Kidney (tissue), 14 donors: Measurements from ENCODE around the gene ASTN2. TPM values are rescaled to one million over a fixed set of nuclear protein-coding genes. Genes with fewer than 3 reads are reported as not detected.
A peak's percentile ranks its signal among the peaks of the same experiment; 100 is the strongest.

Source experiments
- DNase-seq, 5 donors: peaks; one replicate each; pipeline ENCODE4 v3.0.0-alpha.2; 2013 to 2020
- FAIRE-seq: peaks from 2 replicates; lab custom pipeline; 2012; peaks lifted over from hg19 to GRCh38; lab: Jason Lieb, UNC
- H3K27ac ChIP-seq, 2 donors: one replicate each; pipeline ENCODE4 v1.7.0; 2013; ENCODE audit warnings: low read depth in 2 of 2, low read length in 2 of 2, inconsistent platforms in 1 of 2
- H3K27me3 ChIP-seq: one replicate; pipeline ENCODE4 v1.7.1; 2013; ENCODE audit warnings: low read length, inconsistent platforms; ENCODE audit not compliant: control insufficient read depth, insufficient read depth
- H3K36me3 ChIP-seq, 3 donors: one replicate each; pipeline versions ENCODE4 v1.7.0 to v1.7.1; 2013; ENCODE audit warnings: low read length in 3 of 3, control low read depth in 1 of 3, inconsistent platforms in 1 of 3; ENCODE audit not compliant: insufficient read depth in 3 of 3, control insufficient read depth in 2 of 3
- H3K4me1 ChIP-seq, 3 donors: one replicate each; pipeline versions ENCODE4 v1.7.0 to v1.7.1; 2013; ENCODE audit warnings: low read length in 3 of 3, inconsistent platforms in 1 of 3, low read depth in 1 of 3; ENCODE audit not compliant: control insufficient read depth in 2 of 3, insufficient read depth in 2 of 3
- H3K4me3 ChIP-seq, 3 donors: one replicate each; pipeline versions ENCODE4 v1.7.0 to v1.8.1; 2013; ENCODE audit warnings: low read length in 3 of 3, control low read depth in 1 of 3, inconsistent platforms in 1 of 3
- H3K9ac ChIP-seq, 3 donors: one replicate each; pipeline versions ENCODE4 v1.7.0 to v1.7.1; 2013; ENCODE audit warnings: low read length in 3 of 3, control low read depth in 1 of 3, inconsistent platforms in 1 of 3
- H3K9me3 ChIP-seq, 3 donors: one replicate each; pipeline versions ENCODE4 v1.7.0 to v1.7.1; 2013; ENCODE audit warnings: low read length in 3 of 3, control low read depth in 1 of 3, inconsistent platforms in 1 of 3; ENCODE audit not compliant: control insufficient read depth in 2 of 3, insufficient read depth in 1 of 3
- CTCF ChIP-seq: IDR thresholded peaks from 3 replicates; pipeline ENCODE4 v1.5.1; 2012; ENCODE audit warnings: mild to moderate bottlenecking, moderate library complexity, borderline replicate concordance; ENCODE audit not compliant: insufficient read depth; ENCODE audit errors: extremely low read depth
- intact Hi-C: fragments of 100-400 bp; cut with DNase I; formaldehyde crosslinking; loops from one replicate; pipeline ENCODE4 v1.11.1; 2022
- polyA plus RNA-seq: library from polyadenylated mRNA; stranded (reverse); fragments of 350-450 nt; fragmentation: Illumina TruSeq; extraction: RNeasy Lipid Tissue Mini Kit (QIAGEN cat#74804); gene quantifications from one replicate; pipeline ENCODE4 v1.2.3, GENCODE V29; 2014; ENCODE audit warnings: low read depth, low replicate concordance; ENCODE audit not compliant: insufficient read depth
- total RNA-seq: library from RNA; stranded (reverse); fragmentation: NEBNext Ultra II Directional; extraction: Animal tissue kit (Norgen Biotek cat#: 25700); gene quantifications from one replicate; pipeline ENCODE4 v1.2.1, GENCODE V29; 2021
- donor health status: control.
- donor health status: control.
- donor health status: control.
- donor health status: control.
- donor health status: control.
- donor health status: DM: yes; HTN: yes; CAD: no.
- donor health status: Normal renal cell carcinoma (clear cell type).

ASTN2 gene
- total and polyA plus RNA-seq, 2 donors from 2014 or later: 7.6 to 11.5 TPM

DNA sequence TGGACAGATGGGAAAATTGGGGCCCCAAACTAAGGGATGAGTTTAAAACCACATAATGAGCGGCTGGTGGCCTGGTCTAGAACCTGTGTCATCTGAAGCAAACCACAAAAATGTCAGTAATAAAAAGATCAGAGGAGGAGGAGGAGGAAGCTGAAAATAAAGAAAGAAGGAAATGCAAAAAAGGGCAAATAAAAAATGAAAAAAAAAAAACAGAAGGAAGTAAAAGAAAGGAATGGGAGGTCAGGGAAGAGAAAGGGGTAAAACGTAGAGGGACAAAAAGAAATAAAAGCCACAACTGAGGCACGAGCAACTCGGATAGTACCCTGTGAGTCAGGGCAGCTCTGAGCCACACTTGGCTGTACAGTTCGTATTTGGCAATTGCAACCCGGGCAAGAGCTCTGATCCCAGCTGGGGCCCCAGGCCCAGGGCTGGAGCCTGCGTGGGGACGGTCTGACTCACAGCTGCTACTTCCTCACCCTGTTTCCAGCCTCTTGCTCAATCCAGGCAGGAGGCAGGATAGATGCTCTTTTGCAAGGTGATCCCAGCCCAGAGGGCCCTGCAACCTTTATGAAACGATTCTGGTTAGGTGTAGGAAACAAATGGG is 865.7 kb downstream of the ASTN2 start:
- H3K4me1 ChIP-seq: peaks cover 0 to 21% (median 14%) of the 10 kb centered on the region in 3 donors
- H3K27me3 ChIP-seq: no peaks in the 10 kb centered on the region
- no peaks in the 10 kb centered on the region for H3K36me3 ChIP-seq
- H3K27ac ChIP-seq: peak overlapping the region in 1 of 2 donors; percentile 6
- FAIRE-seq (no peak), DNase-seq (peak in 1 of 5 donors; percentile 89)
- H3K9ac ChIP-seq: no peak overlapping the region
- no peak overlapping the region for H3K4me3 ChIP-seq
- TF ChIP-seq CTCF: no peak
- intact Hi-C loops: no loop called here
- H3K9me3 ChIP-seq: no peaks in the 10 kb centered on the region

GRCh38 chr9:116547729-116548426 is 867.0 kb downstream of the ASTN2 start:
- no peak for DNase-seq
- Histone ChIP-seq H3K4me1 (peaks cover 0 to 21% (median 14%) of the 10 kb centered on the region in 3 donors), H3K27me3 (no peaks in the 10 kb centered on the region), H3K4me3 (peak overlapping the region in 1 of 3 donors; percentile 3), H3K27ac (peak overlapping the region; percentile 73 to 91), H3K9me3 (no peaks in the 10 kb centered on the region), H3K36me3 (no peaks in the 10 kb centered on the region), H3K9ac (peak overlapping the region in 1 of 3 donors; percentile 37)
- no peak for FAIRE-seq
- intact Hi-C loops: no loop called here
- TF ChIP-seq CTCF: no peak

- peak overlapping the region in 1 of 3 donors; percentile 3 for H3K4me3 ChIP-seq
- no peaks in the 10 kb centered on the region for H3K27me3 ChIP-seq
- no peaks in the 10 kb centered on the region for H3K36me3 ChIP-seq
- no peak overlapping the region for H3K9ac ChIP-seq
- no peak for TF ChIP-seq CTCF
- H3K4me1 ChIP-seq: peaks cover 0 to 21% (median 14%) of the 10 kb centered on the region in 3 donors
- DNase-seq: peak in 1 of 5 donors; percentile 33
- intact Hi-C loops: no loop called here
- no peak for FAIRE-seq
- H3K9me3 ChIP-seq: no peaks in the 10 kb centered on the region
- peak overlapping the region; percentile 73 to 91 for H3K27ac ChIP-seq
These were observed 867.9 kb downstream of the ASTN2 start for GRCh38 chr9:116546711-116547581.
